H9 (cell line): ENCODE data around the gene KCNG2. TPM values are rescaled to one million over a fixed set of nuclear protein-coding genes. Genes with fewer than 3 reads are reported as not detected.
A peak's percentile ranks its signal among the peaks of the same experiment; 100 is the strongest.

ENCODE experiments used
- DNase-seq: peaks from one replicate; pipeline ENCODE4 v3.0.0-alpha.2; 2017
- H2AFZ ChIP-seq: one replicate; pipeline ENCODE4 v1.6.1; 2013; ENCODE audit warnings: mild to moderate bottlenecking, low read length, control low read depth, moderate library complexity
- H2AK5ac ChIP-seq: 2 replicates; pipeline ENCODE4 v1.6.1; 2013; ENCODE audit warnings: low read length, control low read depth, mixed read lengths; ENCODE audit not compliant: insufficient read length
- H2BK120ac ChIP-seq: one replicate; pipeline ENCODE4 v1.6.1; 2013; ENCODE audit warnings: low read depth, mild to moderate bottlenecking, low read length, control low read depth, inconsistent platforms; ENCODE audit not compliant: poor library complexity, severe bottlenecking
- H2BK12ac ChIP-seq: 2 replicates; pipeline ENCODE4 v1.6.1; 2013; ENCODE audit warnings: low read length, control low read depth, mixed read lengths, low read depth; ENCODE audit not compliant: insufficient read length
- H2BK15ac ChIP-seq: 2 replicates; pipeline ENCODE4 v1.6.1; 2013; ENCODE audit warnings: low read depth, low read length, control low read depth
- H2BK20ac ChIP-seq: one replicate; pipeline ENCODE4 v1.6.1; 2013; ENCODE audit warnings: low read depth, mild to moderate bottlenecking, low read length, control low read depth, inconsistent platforms; ENCODE audit not compliant: poor library complexity, severe bottlenecking
- H2BK5ac ChIP-seq: 2 replicates; pipeline ENCODE4 v1.6.1; 2013; ENCODE audit warnings: low read length, control low read depth, mixed read lengths; ENCODE audit not compliant: insufficient read length
- H3K14ac ChIP-seq: 2 replicates; pipeline ENCODE4 v1.6.1; 2013; ENCODE audit warnings: low read length, control low read depth; ENCODE audit not compliant: insufficient read depth
- H3K18ac ChIP-seq: 2 replicates; pipeline ENCODE4 v1.6.1; 2013; ENCODE audit warnings: low read depth, mild to moderate bottlenecking, mixed read lengths, low read length, control low read depth; ENCODE audit not compliant: insufficient read length
- H3K23ac ChIP-seq: 2 replicates; pipeline ENCODE4 v1.6.1; 2013; ENCODE audit warnings: low read length, control low read depth, mixed read lengths, low read depth; ENCODE audit not compliant: insufficient read length
- H3K23me2 ChIP-seq: 2 replicates; pipeline ENCODE4 v1.6.1; 2013; ENCODE audit warnings: low read depth, mild to moderate bottlenecking, mixed read lengths, low read length, control low read depth; ENCODE audit not compliant: insufficient read length, poor library complexity, severe bottlenecking
- H3K27ac ChIP-seq: 2 replicates; pipeline ENCODE4 v1.5.1; 2013; ENCODE audit warnings: low read length, control low read depth, mixed read lengths, low read depth; ENCODE audit not compliant: insufficient read length
- H3K27me3 ChIP-seq: 2 replicates; pipeline ENCODE4 v1.6.1; 2013; ENCODE audit warnings: low read length, control low read depth, inconsistent platforms; ENCODE audit not compliant: insufficient read depth
- H3K4ac ChIP-seq: 2 replicates; pipeline ENCODE4 v1.6.1; 2013; ENCODE audit warnings: low read depth, mild to moderate bottlenecking, control low read depth, inconsistent platforms, low read length, moderate library complexity
- H3K4me1 ChIP-seq: 2 replicates; pipeline ENCODE4 v1.6.1; 2013; ENCODE audit warnings: low read length, control low read depth, inconsistent platforms; ENCODE audit not compliant: insufficient read depth
- H3K4me2 ChIP-seq: 2 replicates; pipeline ENCODE4 v1.6.1; 2013; ENCODE audit warnings: low read length, control low read depth, mixed read lengths; ENCODE audit not compliant: insufficient read length, insufficient read depth
- H3K56ac ChIP-seq: 2 replicates; pipeline ENCODE4 v1.6.1; 2013; ENCODE audit warnings: low read depth, mild to moderate bottlenecking, mixed read lengths, low read length, control low read depth; ENCODE audit not compliant: insufficient read length
- H3K79me1 ChIP-seq: 2 replicates; pipeline ENCODE4 v1.6.1; 2013; ENCODE audit warnings: low read depth, mild to moderate bottlenecking, moderate library complexity, low read length, control low read depth, inconsistent platforms; ENCODE audit not compliant: insufficient read depth, poor library complexity, severe bottlenecking
- H3K79me2 ChIP-seq: 2 replicates; pipeline ENCODE4 v1.6.1; 2013; ENCODE audit warnings: low read length, control low read depth, inconsistent platforms; ENCODE audit not compliant: insufficient read depth
- H3K9ac ChIP-seq: 2 replicates; pipeline ENCODE4 v1.6.1; 2013; ENCODE audit warnings: low read length, control low read depth, mixed read lengths; ENCODE audit not compliant: insufficient read length; ENCODE audit errors: extremely low read depth
- H3K9me3 ChIP-seq: one replicate; pipeline ENCODE4 v1.6.1; 2013; ENCODE audit warnings: low read depth, low read length, inconsistent platforms; ENCODE audit not compliant: control insufficient read depth
- H3T11ph ChIP-seq: one replicate; pipeline ENCODE4 v1.6.1; 2013; ENCODE audit warnings: mild to moderate bottlenecking, low read length, control low read depth, inconsistent platforms
- H4K20me1 ChIP-seq: one replicate; pipeline ENCODE4 v1.6.1; 2013; ENCODE audit not compliant: control insufficient read depth, insufficient read length, insufficient read depth
- H4K5ac ChIP-seq: 2 replicates; pipeline ENCODE4 v1.6.1; 2013; ENCODE audit warnings: low read depth, mild to moderate bottlenecking, mixed read lengths, low read length, control low read depth; ENCODE audit not compliant: insufficient read length
- H4K8ac ChIP-seq: replicated peaks from 2 replicates; pipeline ENCODE4 v1.6.1; 2013; ENCODE audit warnings: low read length, control low read depth, mixed read lengths, low read depth; ENCODE audit not compliant: insufficient read length
- H4K91ac ChIP-seq: 2 replicates; pipeline ENCODE4 v1.6.1; 2013; ENCODE audit warnings: low read depth, mild to moderate bottlenecking, moderate library complexity, mixed read lengths, low read length, control low read depth; ENCODE audit not compliant: insufficient read length
- H3K27ac Mint-ChIP-seq, 3 experiments: 2 replicates in 2 of 3; 3 replicates in 1 of 3; pipeline ENCODE4 v1.8.0; 2020 to 2021; ENCODE audit warnings: mixed read lengths in 3 of 3, mild to moderate bottlenecking in 1 of 3, moderate library complexity in 1 of 3
- H3K27me3 Mint-ChIP-seq: 2 replicates; pipeline ENCODE4 v1.8.0; 2021; ENCODE audit warnings: low read depth, mild to moderate bottlenecking, moderate library complexity, mixed read lengths
- H3K36me3 Mint-ChIP-seq, 3 experiments: 2 replicates in 2 of 3; 3 replicates in 1 of 3; pipeline ENCODE4 v1.8.0; 2020 to 2021; ENCODE audit warnings: low read depth in 3 of 3, mixed read lengths in 3 of 3; ENCODE audit not compliant: insufficient read depth in 1 of 3
- H3K4me1 Mint-ChIP-seq, 2 experiments: 2 replicates each; pipeline ENCODE4 v1.8.0; 2020; ENCODE audit warnings: mixed read lengths in 2 of 2
- H3K4me3 Mint-ChIP-seq, 2 experiments: 2 replicates in 1 of 2; 3 replicates in 1 of 2; pipeline ENCODE4 v1.8.0; 2020 to 2021; ENCODE audit warnings: mild to moderate bottlenecking in 2 of 2, mixed read lengths in 2 of 2, moderate library complexity in 1 of 2
- H3K9me3 Mint-ChIP-seq, 2 experiments: 2 replicates in 1 of 2; 3 replicates in 1 of 2; pipeline ENCODE4 v1.8.0; 2020; ENCODE audit warnings: mild to moderate bottlenecking in 2 of 2, mixed read lengths in 2 of 2, moderate library complexity in 1 of 2
- CTCF ChIP-seq: fragments of 200-600 bp; sonication (generic); conservative IDR thresholded peaks from 3 replicates; pipeline ENCODE4 v1.8.0; 2021; ENCODE audit warnings: antibody characterized with exemption, mild to moderate bottlenecking
- WGBS: extraction: QIAGEN DNeasy Blood & Tissue Kit; methylation state at CpG from one replicate; pipeline ENCODE4 v1.1.7; 2013; ENCODE audit warnings: missing lambda C conversion rate, low lambda C conversion rate, mixed read lengths; ENCODE audit not compliant: insufficient read length; ENCODE audit errors: extremely low coverage; 5-methylcytosine and 5-hydroxymethylcytosine counted together
- total RNA-seq: library from RNA; stranded (reverse); gene quantifications from 2 replicates; pipeline ENCODE4 v1.2.1, GENCODE V29; 2021

KCNG2 gene
- total RNA-seq, 1 experiment from 2014 or later: 0.15 TPM

DNA sequence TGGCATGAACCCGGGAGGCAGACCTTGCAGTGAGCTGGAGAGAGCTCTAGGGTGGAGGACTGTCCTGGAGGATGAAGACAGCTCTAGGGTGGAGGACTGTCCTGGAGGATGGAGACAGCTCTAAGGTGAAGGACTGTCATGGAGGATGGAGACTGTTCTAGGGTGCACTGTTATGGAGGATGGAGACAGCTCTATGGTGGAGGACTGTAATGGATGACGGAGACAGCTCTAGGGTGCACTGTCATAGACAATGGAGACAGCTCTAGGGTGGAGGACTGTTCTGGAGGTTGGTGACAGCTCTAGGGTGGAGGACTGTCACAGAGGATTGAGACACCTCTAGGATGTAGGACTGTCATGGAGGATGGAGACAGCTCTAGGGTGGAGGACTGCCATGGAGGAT lies 21.1 kb upstream of the KCNG2 start:
- Histone ChIP-seq H2BK20ac (no peak overlapping the region), H2BK15ac (no peak overlapping the region), H3K14ac (no peak overlapping the region), H4K5ac (no peak overlapping the region), H3T11ph (no peak overlapping the region), H2BK120ac (no peak overlapping the region), H2AK5ac (no peak overlapping the region), H3K27me3 (no peaks in the 10 kb centered on the region; the same call in 1 of the 2 replicates), H4K91ac (no peak overlapping the region), H4K20me1 (no peaks in the 10 kb centered on the region), H3K23me2 (no peaks in the 10 kb centered on the region), H3K56ac (no peak overlapping the region), H4K8ac (no peak overlapping the region), H3K4ac (no peak overlapping the region), H3K79me2 (no peaks in the 10 kb centered on the region), H3K4me2 (no peak overlapping the region), H3K79me1 (no peaks in the 10 kb centered on the region), H3K23ac (no peak overlapping the region), H3K4me1 (no peaks in the 10 kb centered on the region), H3K9ac (no peak overlapping the region), H2BK12ac (no peak overlapping the region), H3K9me3 (no peaks in the 10 kb centered on the region), H3K18ac (no peak overlapping the region), H3K27ac (no peak overlapping the region), H2BK5ac (no peak overlapping the region), H2AFZ (no peak overlapping the region)
- no peak for DNase-seq
- no peak for TF ChIP-seq CTCF
- peak overlapping the region in 1 of 2 experiments; percentile 14; a peak in 1 of 5 replicates for H3K4me3 Mint-ChIP-seq
- H3K27ac Mint-ChIP-seq: no peak overlapping the region
- no peaks in the 10 kb centered on the region for H3K36me3 Mint-ChIP-seq
- peaks cover 20% of the 10 kb centered on the region for H3K27me3 Mint-ChIP-seq
- peaks cover 0 to 6% of the 10 kb centered on the region in 2 experiments; a peak in 1 of 5 replicates for H3K9me3 Mint-ChIP-seq
- H3K4me1 Mint-ChIP-seq: no peaks in the 10 kb centered on the region
- no CpG with 5 or more reads among the region's 2 CpGs for WGBS
